Measurements from ENCODE around the gene KIF26B.
"Not testable (repeated sequence)": the region's sequence is repeated elsewhere in the genome, so short reads cannot be mapped to it uniquely, and the experiment has no call there.

The KIF26B gene

GRCh38 chr1:245154429-245155271, at the start of gene KIF26B:
TSS of gene KIF26B (plus strand) at chr1:245154985. CDS start at chr1:245155425, 440 bp downstream.
- DNase-seq (ENCODE audit: low spot score) (no peak), FAIRE-seq (no peak)

GRCh38 chr1:245105042-245105441, 49.7 kb upstream of the KIF26B start:
- no peak for FAIRE-seq
- no peak for DNase-seq (ENCODE audit: low spot score)

- no peak for FAIRE-seq
- no peak for DNase-seq (ENCODE audit: low spot score)
Observed at GRCh38 chr1:245105815-245106410, 48.9 kb upstream of the KIF26B start.

DNA sequence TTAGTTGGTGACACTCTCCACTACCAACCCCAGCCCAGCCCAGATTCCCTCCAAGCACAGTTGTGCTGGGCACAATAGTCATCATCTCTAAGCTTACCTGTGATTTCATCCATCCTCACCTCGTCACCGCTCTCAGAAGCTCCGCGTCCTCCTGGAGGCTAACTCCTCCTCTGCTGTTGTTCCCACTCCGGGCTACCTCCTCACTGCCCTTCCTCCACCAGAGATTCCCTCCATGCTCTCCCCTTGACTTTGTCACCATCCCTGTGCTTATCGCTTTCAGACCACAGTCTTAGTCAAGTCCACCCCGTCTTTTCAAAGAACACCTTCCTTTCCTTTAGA, 47.0 kb upstream of the KIF26B start:
- DNase-seq (ENCODE audit: low spot score) (no peak), FAIRE-seq (no peak)

DNA sequence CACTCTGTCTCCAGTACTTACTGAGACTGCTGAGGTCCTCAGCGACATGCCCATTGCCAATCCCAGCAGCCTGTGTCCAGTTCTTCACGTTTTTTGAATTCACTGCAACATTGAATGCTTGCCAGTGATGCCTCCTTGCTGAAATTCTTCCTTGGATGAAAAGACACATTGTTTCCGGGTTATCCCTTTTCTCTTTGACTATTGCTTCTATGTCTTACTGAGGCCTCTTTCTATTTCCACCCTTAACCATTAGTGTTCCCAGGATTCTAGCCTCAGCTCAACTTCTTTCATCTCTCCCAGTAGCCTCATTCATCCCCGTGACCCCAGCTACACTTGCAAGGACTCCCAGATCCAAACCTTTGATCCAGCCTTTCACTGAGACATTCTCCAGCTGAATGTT, 46.5 kb upstream of the KIF26B start:
- DNase-seq (ENCODE audit: low spot score), result no peak
- no peak for FAIRE-seq

GRCh38 chr1:245108909-245109308, 45.9 kb upstream of the KIF26B start:
- FAIRE-seq, result no peak
- no peak for DNase-seq (ENCODE audit: low spot score)

DNA sequence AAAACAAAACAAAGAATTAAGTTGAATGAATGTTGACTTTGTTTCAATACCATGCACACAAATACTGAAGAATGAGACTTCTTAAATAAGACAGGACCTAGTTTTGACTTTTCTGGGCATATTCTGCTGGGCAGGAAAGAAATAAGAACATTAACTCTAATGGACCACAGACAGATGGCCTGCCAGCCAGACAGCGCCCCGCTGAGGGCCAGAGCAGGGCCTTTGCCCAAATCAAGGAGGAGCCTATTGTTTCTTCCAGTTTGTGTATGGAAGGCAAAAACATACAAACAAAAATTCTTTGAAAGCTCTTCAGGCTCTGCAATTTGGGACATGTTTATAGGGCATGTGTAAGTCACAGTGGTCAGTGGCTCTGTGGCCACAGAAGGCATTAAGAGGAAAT, 44.4 kb upstream of the KIF26B start:
- FAIRE-seq (no peak), DNase-seq (ENCODE audit: low spot score) (no peak)

GRCh38 chr1:245111073-245111472, 43.7 kb upstream of the KIF26B start:
- DNase-seq (ENCODE audit: low spot score) (no peak), FAIRE-seq (no peak)

GRCh38 chr1:245113649-245114048, 41.1 kb upstream of the KIF26B start:
- FAIRE-seq (no peak), DNase-seq (ENCODE audit: low spot score) (no peak)

DNA sequence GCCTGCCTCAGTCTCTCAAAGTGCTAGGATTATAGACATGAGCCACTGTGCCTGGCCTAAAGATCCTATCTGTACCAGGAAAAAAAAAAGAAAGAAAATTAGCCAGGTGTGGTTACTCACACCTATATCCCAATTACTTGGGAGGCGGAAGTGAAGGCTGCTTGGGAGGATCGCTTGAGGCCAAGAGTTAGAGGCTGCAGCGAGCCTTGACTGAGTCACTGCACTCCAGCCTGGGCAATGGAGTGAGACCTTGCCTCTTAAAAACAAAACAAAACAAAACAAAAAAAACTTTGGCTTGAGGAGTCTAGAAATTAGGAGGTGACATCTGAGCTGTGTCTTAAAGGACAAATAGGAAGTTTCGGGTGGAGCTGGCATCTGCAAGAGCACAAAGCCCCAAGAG, 38.7 kb upstream of the KIF26B start:
- no peak for FAIRE-seq
- no peak for DNase-seq (ENCODE audit: low spot score)

DNA sequence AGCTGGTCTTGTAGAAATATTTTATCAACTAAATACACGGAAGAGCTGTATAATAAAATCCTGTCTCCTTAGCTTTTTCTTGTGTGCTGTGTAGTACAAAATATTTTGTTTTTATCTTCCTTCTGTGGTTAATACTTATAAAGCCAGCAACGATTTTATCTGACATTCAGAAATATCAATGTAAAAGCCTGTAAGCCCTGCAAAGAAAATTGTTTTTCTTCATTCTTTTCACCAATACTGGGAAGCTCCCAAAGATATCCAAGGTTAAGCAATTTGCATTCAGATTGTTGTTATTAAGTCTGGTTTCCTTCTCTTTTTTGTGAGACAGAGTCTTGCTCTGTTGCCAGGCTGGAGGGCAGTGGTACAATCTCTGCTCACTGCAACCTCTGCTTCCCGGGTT, 38.0 kb upstream of the KIF26B start:
- FAIRE-seq (no peak), DNase-seq (ENCODE audit: low spot score) (no peak)

- FAIRE-seq (no peak), DNase-seq (ENCODE audit: low spot score) (no peak)
Observed at GRCh38 chr1:245118066-245118465, 36.7 kb upstream of the KIF26B start.

GRCh38 chr1:245118806-245119205, 36.0 kb upstream of the KIF26B start:
- FAIRE-seq, result no peak

GRCh38 chr1:245121523-245121922, 33.3 kb upstream of the KIF26B start:
- DNase-seq (ENCODE audit: low spot score) (no peak), FAIRE-seq (no peak)

More at GRCh38 chr1:245118806-245119205, 36.0 kb upstream of the KIF26B start:
- no peak for DNase-seq (ENCODE audit: low spot score)

DNA sequence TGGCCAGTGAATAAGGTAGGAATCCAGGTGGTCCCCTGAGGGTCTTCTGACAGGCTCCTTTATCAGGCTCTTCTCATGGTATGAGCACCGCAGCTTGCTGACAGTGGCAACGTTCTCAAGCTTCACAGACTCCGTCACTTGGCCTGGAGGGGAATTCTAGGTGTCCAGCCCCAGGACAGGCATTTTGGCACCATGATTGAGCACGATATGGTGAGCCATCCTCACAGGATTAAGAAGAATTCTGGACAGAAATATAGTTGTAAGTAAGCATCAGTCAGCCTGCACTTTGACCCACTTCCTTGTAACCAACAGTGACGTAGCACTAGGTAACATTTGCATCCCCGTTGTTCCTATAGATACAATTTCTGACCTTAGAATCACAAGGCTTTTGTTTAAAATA, 30.5 kb upstream of the KIF26B start:
- DNase-seq (ENCODE audit: low spot score) (no peak), FAIRE-seq (no peak)

DNA sequence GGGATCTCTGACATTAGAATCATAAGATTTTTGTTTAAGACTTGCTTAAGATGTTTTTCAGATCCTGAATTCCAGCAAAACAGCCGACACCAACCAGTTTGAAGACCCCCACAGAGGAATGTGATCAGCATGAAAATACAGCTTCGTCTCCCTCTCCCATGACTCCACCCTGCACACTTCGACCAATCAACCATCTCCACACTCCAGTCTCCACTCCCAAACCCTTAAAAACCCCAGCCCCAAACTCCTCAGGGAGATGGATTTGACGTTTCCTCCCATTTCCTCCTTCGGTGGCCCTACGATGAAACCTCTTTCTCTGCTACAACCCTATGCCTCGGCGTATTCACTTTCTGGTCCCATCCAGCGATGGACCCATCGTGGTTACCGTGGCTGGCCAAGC, 30.1 kb upstream of the KIF26B start:
- DNase-seq (ENCODE audit: low spot score), result no peak
- FAIRE-seq, result no peak

- DNase-seq (ENCODE audit: low spot score), result no peak
- no peak for FAIRE-seq
Observed at GRCh38 chr1:245126530-245126929, 28.3 kb upstream of the KIF26B start.

GRCh38 chr1:245128381-245129101, 26.2 kb upstream of the KIF26B start:
- DNase-seq (ENCODE audit: low spot score) (no peak), FAIRE-seq (no peak)

GRCh38 chr1:245129319-245130240, 25.2 kb upstream of the KIF26B start:
- no peak for DNase-seq (ENCODE audit: low spot score)
- FAIRE-seq, result no peak

GRCh38 chr1:245130281-245131025, 24.3 kb upstream of the KIF26B start:
- not testable (repeated sequence) for FAIRE-seq; DNase-seq (ENCODE audit: low spot score)

- no peak for DNase-seq (ENCODE audit: low spot score)
- FAIRE-seq, result no peak
Observed at GRCh38 chr1:245131026-245131393, 23.8 kb upstream of the KIF26B start.

Measured in urothelium cell line (cell line).